Endothelial cell of umbilical vein (primary cell): ENCODE results near the gene LRP5. TPM values are rescaled to one million over a fixed set of nuclear protein-coding genes. Genes with fewer than 3 reads are reported as not detected.

ENCODE experiments used
- BruUV-seq: library from RNA; stranded (reverse); fragments of 400-500 nt; replicated peaks from 2 replicates; lab custom pipeline; 2021; lab: Mats Ljungman, UMichigan
- CTCF ChIA-PET: fragments of 300-600, 350-600 bp; sonication (Branson Sonifier 250); formaldehyde crosslinking; loops from one replicate; lab custom pipeline; 2021; ENCODE audit warnings: antibody characterized with exemption, inconsistent platforms; lab: Charles Lee
- POLR2A ChIA-PET: fragments of 300-600, 350-600 bp; sonication (Branson Sonifier 250); formaldehyde crosslinking; loops from one replicate; lab custom pipeline; 2021; ENCODE audit warnings: antibody characterized with exemption, inconsistent platforms; lab: Charles Lee
- DNase-seq: peaks from one replicate; pipeline ENCODE4 v3.0.0-alpha.2; 2011; ENCODE audit warnings: low read depth, low spot score
- FAIRE-seq: peaks from 2 replicates; lab custom pipeline; 2011; peaks lifted over from hg19 to GRCh38; lab: Jason Lieb, UNC
- H2AFZ ChIP-seq: 2 replicates; pipeline ENCODE4 v1.6.0; 2012; ENCODE audit warnings: low read depth, low read length, control low read depth, inconsistent platforms
- H3K27ac ChIP-seq: 2 replicates; pipeline ENCODE4 v1.5.1; 2011; ENCODE audit warnings: low read depth, mild to moderate bottlenecking, control low read depth, low read length, moderate library complexity; ENCODE audit not compliant: insufficient read depth
- H3K27me3 ChIP-seq, 2 experiments: 2 replicates each; pipeline versions ENCODE4 v1.6.0 to v1.6.1; 2011; ENCODE audit warnings: low read length in 2 of 2, mixed read lengths in 1 of 2; ENCODE audit not compliant: control insufficient read depth in 2 of 2, insufficient read depth in 2 of 2
- H3K36me3 ChIP-seq, 2 experiments: 2 replicates in 1 of 2; 3 replicates in 1 of 2; pipeline ENCODE4 v1.5.1; 2011; ENCODE audit warnings: low read length in 2 of 2, mild to moderate bottlenecking in 1 of 2, moderate library complexity in 1 of 2; ENCODE audit not compliant: control insufficient read depth in 2 of 2, insufficient read depth in 2 of 2; ENCODE audit errors: extremely low read depth in 1 of 2
- H3K4me1 ChIP-seq: 3 replicates; pipeline ENCODE4 v1.5.1; 2011; ENCODE audit warnings: mild to moderate bottlenecking, low read length; ENCODE audit not compliant: control insufficient read depth, insufficient read depth; ENCODE audit errors: extremely low read depth
- H3K4me2 ChIP-seq: 2 replicates; pipeline ENCODE4 v1.6.1; 2011; ENCODE audit warnings: low read length, control low read depth, mixed read lengths; ENCODE audit not compliant: insufficient read depth
- H3K4me3 ChIP-seq, 3 experiments: fragments of 200-600 bp in 1 of 3; sonication (generic), shearing (Covaris generic) in 1 of 3; replicated peaks in 1 of 3; 2 replicates each; pipeline ENCODE4 v1.5.1; 2011 to 2016; ENCODE audit warnings: control low read depth in 3 of 3, low read length in 3 of 3, mild to moderate bottlenecking in 2 of 3, inconsistent platforms in 1 of 3, low read depth in 1 of 3, moderate library complexity in 1 of 3; ENCODE audit not compliant: insufficient read depth in 1 of 3
- H3K79me2 ChIP-seq: 2 replicates; pipeline ENCODE4 v1.6.0; 2012; ENCODE audit warnings: low read length, inconsistent platforms; ENCODE audit not compliant: control insufficient read depth, insufficient read depth
- H3K9ac ChIP-seq: replicated peaks from 2 replicates; pipeline ENCODE3; 2011; ENCODE audit warnings: low read length, control low read depth; ENCODE audit not compliant: insufficient read depth; ENCODE audit errors: extremely low read depth
- H3K9me1 ChIP-seq: replicated peaks from 3 replicates; pipeline ENCODE4 v1.6.0; 2011; ENCODE audit warnings: mild to moderate bottlenecking, low read length; ENCODE audit not compliant: control insufficient read depth, insufficient read depth; ENCODE audit errors: extremely low read depth
- H3K9me3 ChIP-seq: replicated peaks from 2 replicates; pipeline ENCODE4 v1.5.1; 2012; ENCODE audit warnings: low read length, inconsistent platforms; ENCODE audit not compliant: control insufficient read depth, insufficient read depth
- H4K20me1 ChIP-seq: replicated peaks from 2 replicates; pipeline ENCODE3; 2011; ENCODE audit warnings: mild to moderate bottlenecking, low read length; ENCODE audit not compliant: control insufficient read depth, insufficient read depth; ENCODE audit errors: extremely low read depth
- CTCF ChIP-seq, 2 donors: IDR thresholded peaks; 1 replicate in 1 of 2; 2 replicates in 1 of 2; pipeline ENCODE4 v1.5.1; 2011; ENCODE audit warnings: low read length in 2 of 2, mild to moderate bottlenecking in 2 of 2, moderate library complexity in 2 of 2, control low read depth in 1 of 2, inconsistent platforms in 1 of 2, low read depth in 1 of 2; ENCODE audit not compliant: insufficient read depth in 1 of 2; ENCODE audit errors: extremely low read depth in 1 of 2
- EZH2 ChIP-seq: IDR thresholded peaks from 2 replicates; pipeline ENCODE4 v1.6.1; 2012; ENCODE audit warnings: borderline replicate concordance, low read depth, mild to moderate bottlenecking, moderate library complexity, low read length, inconsistent platforms; ENCODE audit not compliant: severe bottlenecking
- FOS ChIP-seq: IDR thresholded peaks from 2 replicates; pipeline ENCODE4 v1.6.1; 2011; ENCODE audit warnings: mild to moderate bottlenecking, low read length, moderate library complexity, borderline replicate concordance; ENCODE audit not compliant: insufficient read depth
- GATA2 ChIP-seq: IDR thresholded peaks from 2 replicates; pipeline ENCODE4 v1.7.0; 2011; ENCODE audit warnings: low read depth, mild to moderate bottlenecking, moderate library complexity, mixed read lengths, low read length; ENCODE audit not compliant: insufficient read length, insufficient read depth
- JUN ChIP-seq: IDR thresholded peaks from 2 replicates; pipeline ENCODE4 v1.6.1; 2011; ENCODE audit warnings: borderline replicate concordance, low read depth; ENCODE audit not compliant: insufficient read length, insufficient read depth
- MAX ChIP-seq: IDR thresholded peaks from 2 replicates; pipeline ENCODE4 v1.6.1; 2011; ENCODE audit not compliant: insufficient read depth, insufficient read length
- MYC ChIP-seq: IDR thresholded peaks from one replicate; pipeline ENCODE4 v1.6.1; 2011; ENCODE audit warnings: mild to moderate bottlenecking, low read depth, low read length
- POLR2A ChIP-seq: IDR thresholded peaks from 2 replicates; pipeline ENCODE4 v1.6.1; 2012; ENCODE audit warnings: low read depth, mild to moderate bottlenecking, control low read depth, low read length
- POLR2AphosphoS5 ChIP-seq: IDR thresholded peaks from 2 replicates; pipeline ENCODE4 v1.6.1; 2012; ENCODE audit warnings: low read depth, mild to moderate bottlenecking, control low read depth, low read length, moderate library complexity; ENCODE audit not compliant: insufficient read depth
- dilution Hi-C: fragments of 300-500 bp; cut with MboI; formaldehyde crosslinking; loops from one replicate; pipeline ENCODE4 v1.15.0; 2019; ENCODE audit warnings: low sequenced_read_pairs; ENCODE audit not compliant: extremely low pct_ligation_motif_present
- intact Hi-C: fragments of 100-400 bp; cut with micrococcal nuclease; formaldehyde crosslinking; loops from one replicate; pipeline ENCODE4 v1.10.0; 2022
- polyA plus RNA-seq, 4 experiments: library from polyadenylated mRNA; depleted of rRNA in 3 of 4; stranded (reverse) in 3 of 4; unstranded in 1 of 4; fragments of >200 nt; gene quantifications; 2 replicates each; pipeline versions ENCODE4 v1.2.1 to v1.2.3, GENCODE V29; 2011 to 2012; ENCODE audit warnings: missing spikeins in 1 of 4
- total RNA-seq: library from RNA; stranded (reverse); gene quantifications from 2 replicates; pipeline ENCODE4 v1.2.3, GENCODE V29; 2021

The LRP5 gene
- total and polyA plus RNA-seq, 2 donors (not counting 3 experiments of a cell fraction or from before 2014, with no cell fraction given) = 35.1 to 51.8 TPM

- BruUV-seq = no TSS peak
- CTCF ChIA-PET = interaction anchor here (0.9 to 1.3 kb wide), 11 partner anchors 8 to 181 kb away, joined by 3 to 9 read pairs (median 4); partner anchors contain the start of gene C11orf24
- dilution Hi-C loops = no loop called here
Observed at GRCh38 chr11:68437927-68438657, 125.7 kb downstream of the LRP5 start.

GRCh38 chr11:68438658-68439259 is 126.4 kb downstream of the LRP5 start:
- DNase-seq (no peak), FAIRE-seq (no peak)
- Histone ChIP-seq H3K27me3 (no peaks in the 10 kb centered on the region), H3K27ac (no peak overlapping the region), H3K36me3 (peaks cover under 1 to 36% of the 10 kb centered on the region in 2 experiments), H3K9me3 (no peaks in the 10 kb centered on the region), H3K4me1 (peaks cover 16% of the 10 kb centered on the region), H3K9me1 (no peaks in the 10 kb centered on the region), H3K4me3 (no peak overlapping the region), H2AFZ (no peak overlapping the region), H4K20me1 (no peaks in the 10 kb centered on the region), H3K9ac (no peak overlapping the region), H3K4me2 (no peak overlapping the region), H3K79me2 (no peaks in the 10 kb centered on the region)
- TF ChIP-seq POLR2A = no peak
- TF ChIP-seq FOS = no peak
- TF ChIP-seq CTCF (IDR thresholded peaks at IDR 0.05; ENCODE audit: extremely low read depth in 1 of 2, insufficient read depth in 1 of 2, low read depth in 1 of 2, low read length in 2 of 2) = no peak
- no peak for TF ChIP-seq GATA2
- TF ChIP-seq POLR2AphosphoS5 = no peak
- TF ChIP-seq MAX = no peak
- no peak for TF ChIP-seq EZH2
- no peak for TF ChIP-seq JUN
- TF ChIP-seq MYC = no peak
- CTCF ChIA-PET = interaction anchor here (0.8 to 1.4 kb wide), 3 partner anchors 24 to 181 kb away, joined by 3 to 4 read pairs (median 3); no protein-coding TSS in a partner anchor
- dilution Hi-C loops = no loop called here
- intact Hi-C loops = loop anchor here (5.0 kb wide), 2 partner anchors 41 to 56 kb away; no protein-coding TSS in a partner anchor
- BruUV-seq = no TSS peak
- POLR2A ChIA-PET = no interaction called here

More at GRCh38 chr11:68437927-68438657, 125.7 kb downstream of the LRP5 start:
- DNase-seq = no peak
- H4K20me1 ChIP-seq = no peaks in the 10 kb centered on the region
- POLR2A ChIA-PET = no interaction called here
- FAIRE-seq = no peak
- peaks cover 2 to 41% of the 10 kb centered on the region in 2 experiments for H3K36me3 ChIP-seq
- no peaks in the 10 kb centered on the region for H3K9me3 ChIP-seq
- H3K9me1 ChIP-seq = no peaks in the 10 kb centered on the region
- no peak overlapping the region for H3K4me3 ChIP-seq
- H3K9ac ChIP-seq = peak overlapping the region; percentile 27
- peaks cover 16% of the 10 kb centered on the region for H3K4me1 ChIP-seq
- peak overlapping the region; percentile 89 for H3K27ac ChIP-seq
- no peaks in the 10 kb centered on the region for H3K27me3 ChIP-seq
- intact Hi-C loops = loop anchor here (5.0 kb wide), 2 partner anchors 41 to 56 kb away; no protein-coding TSS in a partner anchor
- no peaks in the 10 kb centered on the region for H3K79me2 ChIP-seq
- H2AFZ ChIP-seq = peak overlapping the region; percentile 49
- peak overlapping the region; percentile 3 for H3K4me2 ChIP-seq
- TF ChIP-seq JUN = no peak
- TF ChIP-seq MYC = no peak
- TF ChIP-seq FOS = no peak
- TF ChIP-seq POLR2A = no peak
- no peak for TF ChIP-seq GATA2
- no peak for TF ChIP-seq MAX
